Suppressor macrophage treated with lipopolysaccharide for 4 hours (primary cell): ENCODE data around the gene MSL1.

ENCODE experiments used
- DNase-seq: peaks from one replicate; pipeline ENCODE4 v3.0.0-alpha.2; 2020

The MSL1 gene

GRCh38 chr17:40105861-40106759 lies 15.7 kb upstream of the MSL1 start:
- no peak for DNase-seq

GRCh38 chr17:40106760-40107521 lies 14.8 kb upstream of the MSL1 start:
- DNase-seq, result no peak

- peak; percentile 76 for DNase-seq
Measured at GRCh38 chr17:40107522-40108174, 14.1 kb upstream of the MSL1 start.

GRCh38 chr17:40108970-40109824 lies 12.6 kb upstream of the MSL1 start:
- DNase-seq, result no peak

GRCh38 chr17:40110026-40110845 lies 11.5 kb upstream of the MSL1 start:
- DNase-seq, result no peak

- peak; percentile 89 for DNase-seq
Measured at GRCh38 chr17:40111221-40112128, 10.3 kb upstream of the MSL1 start.

GRCh38 chr17:40112191-40112711 lies 9.5 kb upstream of the MSL1 start:
- no peak for DNase-seq

- DNase-seq, result no peak
Measured at GRCh38 chr17:40112718-40113109, 9.1 kb upstream of the MSL1 start.

- peak; percentile 95 for DNase-seq
Measured at GRCh38 chr17:40113110-40113906, 8.5 kb upstream of the MSL1 start.

- DNase-seq, result no peak
Measured at GRCh38 chr17:40113907-40114245, 7.9 kb upstream of the MSL1 start.

GRCh38 chr17:40115101-40115436 lies 6.7 kb upstream of the MSL1 start:
- DNase-seq, result no peak

- peak; percentile 68 for DNase-seq
Measured at GRCh38 chr17:40122136-40122998, 596 bp downstream of the MSL1 start.

GRCh38 chr17:40122999-40123810 lies 1.4 kb downstream of the MSL1 start:
- peak; percentile 50 for DNase-seq

GRCh38 chr17:40123811-40124114 lies 2.0 kb downstream of the MSL1 start:
- DNase-seq, result no peak

GRCh38 chr17:40124279-40125141 lies 2.7 kb downstream of the MSL1 start:
- DNase-seq, result no peak

- no peak for DNase-seq
Measured at GRCh38 chr17:40129498-40129897, 7.7 kb downstream of the MSL1 start.
